Parathyroid adenoma (tissue), 2 donors: ENCODE measurements around the gene ADD3.

Experiments used
- H2AFZ ChIP-seq: fragments of 300-600 bp; sonication (generic); one replicate; pipeline ENCODE4 v1.7.0; 2017; ENCODE audit warnings: antibody characterized with exemption, mild to moderate bottlenecking
- H3K27ac ChIP-seq: fragments of 300-600 bp; sonication (generic); one replicate; pipeline ENCODE4 v1.7.0; 2017
- H3K27me3 ChIP-seq: fragments of 300-600 bp; sonication (generic); one replicate; pipeline ENCODE4 v1.7.0; 2017; ENCODE audit warnings: low read length; ENCODE audit not compliant: control insufficient read depth, insufficient read depth
- H3K36me3 ChIP-seq: fragments of 300-600 bp; sonication (generic); one replicate; pipeline ENCODE4 v1.7.0; 2017; ENCODE audit warnings: low read length; ENCODE audit not compliant: control insufficient read depth, insufficient read depth
- H3K4me1 ChIP-seq: fragments of 300-600 bp; sonication (generic); one replicate; pipeline ENCODE4 v1.7.0; 2017; ENCODE audit warnings: control low read depth
- H3K4me2 ChIP-seq: fragments of 300-600 bp; sonication (generic); one replicate; pipeline ENCODE4 v1.7.0; 2017; ENCODE audit warnings: low read length
- H3K4me3 ChIP-seq: fragments of 300-600 bp; sonication (generic); one replicate; pipeline ENCODE4 v1.7.0; 2017; ENCODE audit warnings: low read depth, low read length
- H3K79me2 ChIP-seq: fragments of 300-600 bp; sonication (generic); one replicate; pipeline ENCODE4 v1.7.0; 2017; ENCODE audit warnings: control low read depth
- H3K9ac ChIP-seq: fragments of 300-600 bp; sonication (generic); one replicate; pipeline ENCODE4 v1.7.0; 2017; ENCODE audit warnings: mild to moderate bottlenecking
- H3K9me3 ChIP-seq: fragments of 300-600 bp; sonication (generic); one replicate; pipeline ENCODE4 v1.7.0; 2017; ENCODE audit warnings: low read length; ENCODE audit not compliant: control insufficient read depth
- TF ChIP-seq, protein P1 (sequence below): fragments of 300-600 bp; sonication (generic); IDR thresholded peaks from one replicate; pipeline ENCODE4 v1.7.0; 2017; ENCODE audit warnings: antibody characterized with exemption, mild to moderate bottlenecking
- donor health status: primary hyperparathyroidism.

Gene ADD3

DNA sequence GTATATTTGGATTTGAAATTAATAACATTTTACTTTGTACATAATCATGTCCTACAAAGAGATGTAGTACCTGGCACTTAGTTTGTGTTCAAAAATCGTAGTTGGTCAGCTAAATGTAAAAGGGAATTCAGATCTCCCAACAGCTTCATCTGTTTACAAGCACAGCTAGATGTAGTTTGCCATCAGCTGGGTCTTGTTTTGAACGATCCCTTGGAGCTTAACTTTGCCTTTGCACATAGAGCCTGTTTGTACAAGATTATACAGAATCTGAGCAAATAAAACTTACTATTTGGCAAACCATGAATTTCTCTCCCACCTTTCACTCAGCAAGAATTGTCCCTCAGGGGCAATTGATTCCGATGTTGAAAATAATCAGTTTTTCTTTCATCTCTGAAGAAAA is 36.1 kb upstream of the ADD3 start:
- Histone ChIP-seq H3K27ac (no peak overlapping the region), H3K4me2 (no peak overlapping the region), H2AFZ (no peak overlapping the region), H3K27me3 (no peaks in the 10 kb centered on the region), H3K36me3 (no peaks in the 10 kb centered on the region), H3K9me3 (no peaks in the 10 kb centered on the region), H3K9ac (no peak overlapping the region), H3K79me2 (no peaks in the 10 kb centered on the region), H3K4me3 (no peak overlapping the region), H3K4me1 (peaks cover 6% of the 10 kb centered on the region)
- TF ChIP-seq, protein P1, sequence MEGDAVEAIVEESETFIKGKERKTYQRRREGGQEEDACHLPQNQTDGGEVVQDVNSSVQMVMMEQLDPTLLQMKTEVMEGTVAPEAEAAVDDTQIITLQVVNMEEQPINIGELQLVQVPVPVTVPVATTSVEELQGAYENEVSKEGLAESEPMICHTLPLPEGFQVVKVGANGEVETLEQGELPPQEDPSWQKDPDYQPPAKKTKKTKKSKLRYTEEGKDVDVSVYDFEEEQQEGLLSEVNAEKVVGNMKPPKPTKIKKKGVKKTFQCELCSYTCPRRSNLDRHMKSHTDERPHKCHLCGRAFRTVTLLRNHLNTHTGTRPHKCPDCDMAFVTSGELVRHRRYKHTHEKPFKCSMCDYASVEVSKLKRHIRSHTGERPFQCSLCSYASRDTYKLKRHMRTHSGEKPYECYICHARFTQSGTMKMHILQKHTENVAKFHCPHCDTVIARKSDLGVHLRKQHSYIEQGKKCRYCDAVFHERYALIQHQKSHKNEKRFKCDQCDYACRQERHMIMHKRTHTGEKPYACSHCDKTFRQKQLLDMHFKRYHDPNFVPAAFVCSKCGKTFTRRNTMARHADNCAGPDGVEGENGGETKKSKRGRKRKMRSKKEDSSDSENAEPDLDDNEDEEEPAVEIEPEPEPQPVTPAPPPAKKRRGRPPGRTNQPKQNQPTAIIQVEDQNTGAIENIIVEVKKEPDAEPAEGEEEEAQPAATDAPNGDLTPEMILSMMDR = no peak

DNA sequence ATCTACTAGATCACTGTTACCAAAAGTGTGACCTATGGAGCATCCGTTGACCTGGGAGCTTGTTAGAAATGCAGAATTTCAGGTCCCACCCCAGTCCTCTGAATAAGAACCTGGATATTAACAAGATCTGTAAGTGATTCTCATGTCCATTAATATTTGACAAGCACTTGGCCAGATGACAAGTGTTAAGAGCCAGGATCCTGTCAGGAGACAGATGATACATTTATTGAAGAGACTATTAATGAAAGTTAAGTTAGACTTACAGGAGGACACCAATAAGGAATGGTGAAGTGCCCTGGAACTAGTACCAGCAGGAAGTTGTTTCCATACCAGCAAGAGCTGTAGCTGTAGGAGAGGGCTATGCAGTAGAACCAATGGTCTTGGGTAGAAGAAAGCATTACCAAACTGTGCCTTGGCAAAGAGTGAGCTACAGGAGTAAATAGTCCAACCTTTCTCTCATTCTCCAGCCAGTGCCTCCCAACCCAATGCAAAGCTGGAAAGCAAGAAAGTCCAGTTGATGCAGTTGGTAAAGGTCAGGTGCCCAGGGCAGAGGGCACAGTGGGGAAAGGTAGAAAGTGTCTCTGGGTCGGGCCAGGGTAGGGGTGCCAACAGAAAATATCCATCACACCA is 35.3 kb upstream of the ADD3 start:
- Histone ChIP-seq H3K36me3 (no peaks in the 10 kb centered on the region), H3K4me3 (no peak overlapping the region), H3K9ac (no peak overlapping the region), H2AFZ (no peak overlapping the region), H3K4me2 (no peak overlapping the region), H3K4me1 (peaks cover 6% of the 10 kb centered on the region), H3K27ac (no peak overlapping the region), H3K27me3 (no peaks in the 10 kb centered on the region), H3K79me2 (no peaks in the 10 kb centered on the region), H3K9me3 (no peaks in the 10 kb centered on the region)
- TF ChIP-seq, protein P1 = no peak

DNA sequence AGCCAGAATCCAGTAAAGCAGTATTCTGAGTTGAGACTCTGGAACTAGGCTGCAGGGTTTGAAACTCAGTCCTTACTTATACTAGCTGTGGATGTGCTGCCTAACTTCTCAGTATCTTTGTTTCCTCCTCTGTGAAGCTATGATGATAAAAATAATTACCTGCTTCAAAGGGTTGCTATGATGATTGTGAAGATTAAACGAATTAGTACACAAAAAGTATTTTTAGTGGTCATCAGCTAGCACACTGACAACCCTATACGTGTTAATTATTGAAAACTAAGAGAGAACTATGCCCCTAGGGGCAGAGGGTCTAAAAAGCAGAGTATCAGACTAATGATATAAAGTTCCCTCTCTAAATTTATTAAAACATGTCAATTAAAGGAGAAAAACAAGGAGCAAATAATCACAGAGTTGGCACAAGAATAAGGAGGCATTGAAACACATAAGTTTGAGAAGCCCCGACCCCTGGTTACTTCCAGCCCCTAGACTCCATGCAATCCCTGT is 34.4 kb upstream of the ADD3 start:
- TF ChIP-seq, protein P1 = no peak
- Histone ChIP-seq H3K4me2 (no peak overlapping the region), H3K9me3 (no peaks in the 10 kb centered on the region), H3K27ac (no peak overlapping the region), H3K4me1 (peaks cover 6% of the 10 kb centered on the region), H3K36me3 (no peaks in the 10 kb centered on the region), H3K4me3 (no peak overlapping the region), H3K79me2 (no peaks in the 10 kb centered on the region), H3K27me3 (no peaks in the 10 kb centered on the region), H3K9ac (no peak overlapping the region), H2AFZ (no peak overlapping the region)

DNA sequence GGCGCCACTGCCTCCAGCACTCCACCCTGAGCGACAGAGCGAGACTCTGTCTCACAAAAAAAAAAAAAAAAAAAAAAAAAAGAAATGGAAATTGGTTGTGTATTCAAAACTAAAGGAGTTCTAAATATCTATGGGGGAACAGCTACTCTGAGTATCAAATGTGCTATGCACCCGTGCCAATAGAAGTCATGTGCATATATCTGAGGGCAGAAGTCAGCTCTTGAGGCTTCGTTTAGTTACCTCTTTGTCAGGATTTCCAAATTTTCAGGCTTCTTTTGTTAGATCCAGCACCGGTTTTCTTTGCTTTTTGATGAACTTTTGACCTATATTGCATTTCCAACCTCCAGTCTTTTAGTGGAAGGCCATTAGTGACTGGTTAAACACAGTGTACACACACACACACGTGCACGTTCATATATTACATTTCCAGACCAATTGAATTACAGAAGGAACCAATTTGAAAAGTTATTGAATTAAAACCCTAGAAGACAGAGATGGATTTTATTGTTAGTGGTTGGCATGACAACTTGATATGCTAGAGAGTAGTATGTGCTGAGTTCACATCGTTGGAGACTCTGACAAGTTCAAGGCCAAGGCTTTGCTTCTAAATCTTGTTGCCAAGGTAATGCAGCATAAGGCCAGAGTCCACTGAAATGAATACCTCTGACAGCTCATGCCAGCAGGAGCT is 33.1 kb upstream of the ADD3 start:
- H3K4me2 ChIP-seq = no peak overlapping the region
- no peaks in the 10 kb centered on the region for H3K27me3 ChIP-seq
- TF ChIP-seq, protein P1 = no peak
- H3K27ac ChIP-seq = peak overlapping the region; percentile 68
- peak overlapping the region; percentile 45 for H2AFZ ChIP-seq
- no peaks in the 10 kb centered on the region for H3K79me2 ChIP-seq
- H3K9me3 ChIP-seq = no peaks in the 10 kb centered on the region
- H3K36me3 ChIP-seq = no peaks in the 10 kb centered on the region
- H3K4me3 ChIP-seq = no peak overlapping the region
- peaks cover 6% of the 10 kb centered on the region for H3K4me1 ChIP-seq
- no peak overlapping the region for H3K9ac ChIP-seq
